Colon (tissue), 2 donors: ENCODE measurements around the gene ZIC2.

Source experiments
- FAIRE-seq: peaks from 2 replicates; lab custom pipeline; 2012; peaks lifted over from hg19 to GRCh38; lab: Jason Lieb, UNC
- donor health status: control.
- donor health status: control.

The ZIC2 gene

DNA sequence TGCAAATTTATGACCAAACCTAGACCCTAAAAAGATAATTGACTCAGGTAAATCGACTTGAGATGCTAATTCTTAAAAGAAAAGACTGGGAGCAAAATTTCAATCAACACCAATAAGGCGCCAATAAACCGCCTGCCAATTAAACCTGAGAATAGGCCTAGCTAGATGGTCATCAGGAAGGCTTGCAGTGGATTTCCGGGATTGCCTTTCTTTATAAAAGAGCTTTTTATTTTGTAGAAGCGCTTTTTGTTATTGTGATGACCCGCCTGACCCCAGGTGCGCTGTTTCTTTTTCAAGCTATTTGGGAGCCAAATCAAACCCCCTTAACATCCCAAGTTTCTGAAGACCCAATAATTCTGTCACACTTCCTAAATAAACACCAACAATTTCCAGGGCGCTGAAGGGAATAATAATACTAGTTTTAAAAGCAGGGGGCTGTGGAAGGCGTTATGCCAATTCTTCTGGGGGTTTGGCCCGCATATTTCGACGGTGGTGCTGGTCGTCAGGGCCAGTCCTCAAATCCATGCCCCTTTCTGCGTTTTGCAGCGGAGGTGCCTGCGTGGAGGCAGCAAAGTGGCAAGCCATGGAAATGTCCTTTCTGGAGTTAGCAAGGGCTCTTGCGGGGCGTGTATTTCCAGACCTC, 7.2 kb upstream of the ZIC2 start:
- FAIRE-seq: no peak

DNA sequence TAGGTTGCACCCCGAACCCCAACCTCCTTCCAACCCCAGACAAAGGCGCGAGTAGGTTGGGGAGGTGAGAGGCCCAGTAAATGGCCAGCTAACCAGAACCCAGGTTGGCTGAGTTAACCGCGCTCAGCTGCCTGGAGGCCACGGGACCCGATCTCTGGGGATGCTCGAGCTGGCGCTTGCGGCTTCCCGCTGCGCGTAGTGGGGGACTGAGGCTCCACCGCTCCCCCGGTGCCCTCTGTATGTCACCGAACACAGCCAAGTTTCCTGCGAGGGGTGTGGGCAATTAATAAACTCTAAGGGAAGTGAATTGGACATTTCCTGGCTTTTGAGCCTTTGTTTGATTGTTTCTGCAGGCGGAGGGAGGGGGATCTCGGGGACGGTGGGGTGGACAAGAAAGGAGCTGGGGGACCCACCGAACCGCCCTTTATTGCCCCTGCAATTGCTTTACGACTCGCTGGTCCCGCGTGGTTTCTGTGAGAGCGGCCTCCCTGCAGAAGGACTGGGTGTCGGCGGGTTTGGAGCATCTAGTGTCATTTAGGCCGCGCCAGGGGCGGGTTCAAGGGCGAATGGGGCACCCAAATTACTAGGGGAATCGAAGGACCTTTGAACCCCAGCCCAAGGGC, 6.5 kb upstream of the ZIC2 start:
- FAIRE-seq: no peak

GRCh38 chr13:99975626-99976025, 6.0 kb upstream of the ZIC2 start:
- no peak for FAIRE-seq

- no peak for FAIRE-seq
These were observed 5.0 kb upstream of the ZIC2 start for GRCh38 chr13:99976575-99976974.

- FAIRE-seq: no peak
These were observed 4.2 kb upstream of the ZIC2 start for GRCh38 chr13:99977334-99977911.

DNA sequence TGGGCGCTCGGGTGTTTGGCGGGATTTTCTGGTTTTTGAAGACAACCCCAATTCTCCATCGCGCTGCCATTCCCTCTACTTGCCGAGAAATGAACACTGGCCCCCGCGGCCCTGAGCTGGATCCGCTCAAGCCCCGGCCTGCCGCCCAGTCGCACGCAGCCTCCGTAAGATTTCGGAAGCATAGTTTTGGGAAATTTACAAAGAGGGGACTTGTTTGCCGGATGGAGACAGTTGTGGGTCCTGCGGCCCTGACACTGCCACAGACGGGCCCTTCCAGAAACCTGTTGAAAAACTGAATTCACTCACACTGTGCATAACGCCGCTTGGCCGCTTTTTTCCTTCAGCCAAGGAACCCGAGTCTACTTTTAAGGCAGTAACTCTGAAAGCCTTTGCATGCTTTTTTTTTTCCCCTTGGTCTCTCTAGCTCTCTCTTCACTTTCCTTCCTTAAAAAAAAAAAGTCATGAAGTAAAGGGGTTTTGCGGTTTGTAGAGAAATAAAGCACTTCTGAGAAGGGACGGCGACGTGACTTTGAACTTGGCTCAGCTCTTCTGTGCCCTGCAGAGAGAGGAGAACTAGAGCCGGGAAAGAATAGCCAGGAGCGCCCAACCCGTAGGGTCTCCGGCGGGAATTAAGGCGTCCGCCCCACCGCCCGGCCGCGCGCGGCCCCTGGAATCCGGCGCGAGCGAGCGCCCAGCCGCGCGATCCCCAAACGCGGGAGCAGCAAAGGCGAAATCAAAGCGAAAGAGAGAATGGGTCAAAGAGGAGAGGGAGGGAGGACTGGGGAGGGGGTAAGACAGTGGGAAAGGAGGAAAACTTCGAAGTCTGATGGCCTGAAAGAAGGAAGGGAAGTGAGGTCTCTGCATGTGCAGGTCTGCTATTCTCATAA, 3.4 kb upstream of the ZIC2 start:
- no peak for FAIRE-seq

GRCh38 chr13:99978799-99979452, 2.7 kb upstream of the ZIC2 start:
- no peak for FAIRE-seq

- no peak for FAIRE-seq
These were observed 2.0 kb upstream of the ZIC2 start for GRCh38 chr13:99979453-99980200.

- FAIRE-seq: no peak
These were observed 1.3 kb upstream of the ZIC2 start for GRCh38 chr13:99980201-99980823.

DNA sequence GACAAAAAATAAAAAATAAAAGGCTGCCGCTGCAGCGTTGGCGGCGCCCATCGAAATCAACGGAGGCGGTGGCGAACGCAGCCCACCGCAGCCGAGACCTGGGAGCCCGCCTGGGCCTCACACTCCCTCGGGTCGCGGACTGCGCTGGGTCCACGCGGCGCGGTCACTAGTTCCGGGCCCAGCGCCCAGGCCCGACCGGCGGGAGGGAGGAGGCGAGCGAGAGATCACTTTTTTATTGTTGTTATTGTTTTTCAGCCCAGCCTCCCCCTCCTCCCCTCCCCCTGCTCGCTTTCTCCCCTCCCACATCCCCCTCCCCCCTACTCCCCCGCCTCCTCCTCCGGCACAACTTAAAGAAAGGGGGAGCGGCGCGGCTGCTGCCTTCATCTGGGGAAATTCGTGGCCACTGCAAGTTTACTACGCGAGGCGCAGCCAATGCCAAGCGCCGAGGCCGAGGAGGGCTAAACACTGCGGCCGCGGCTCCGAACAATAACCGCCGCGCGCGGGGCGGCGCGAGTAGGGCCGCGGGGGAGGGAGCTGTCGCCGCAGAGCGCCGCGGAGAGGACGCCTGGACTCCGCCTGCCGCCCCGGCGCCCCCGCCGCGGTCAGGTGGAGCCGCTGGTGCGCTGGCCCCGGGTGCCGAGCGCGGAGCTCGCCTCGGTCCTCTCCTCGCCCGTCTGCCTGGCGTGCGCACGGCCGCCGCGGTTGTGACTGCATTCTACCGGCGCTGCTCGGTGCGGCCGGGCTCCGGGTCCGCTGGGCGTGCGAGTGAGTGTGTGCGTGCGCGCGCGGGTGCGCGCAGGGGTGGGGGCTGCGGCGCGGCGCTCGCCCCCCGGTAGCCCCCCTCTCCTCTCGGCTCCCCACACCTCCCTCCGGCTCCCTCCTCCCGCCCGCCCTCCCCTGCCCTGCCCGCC, 505 bp upstream of the ZIC2 start:
- no peak for FAIRE-seq

DNA sequence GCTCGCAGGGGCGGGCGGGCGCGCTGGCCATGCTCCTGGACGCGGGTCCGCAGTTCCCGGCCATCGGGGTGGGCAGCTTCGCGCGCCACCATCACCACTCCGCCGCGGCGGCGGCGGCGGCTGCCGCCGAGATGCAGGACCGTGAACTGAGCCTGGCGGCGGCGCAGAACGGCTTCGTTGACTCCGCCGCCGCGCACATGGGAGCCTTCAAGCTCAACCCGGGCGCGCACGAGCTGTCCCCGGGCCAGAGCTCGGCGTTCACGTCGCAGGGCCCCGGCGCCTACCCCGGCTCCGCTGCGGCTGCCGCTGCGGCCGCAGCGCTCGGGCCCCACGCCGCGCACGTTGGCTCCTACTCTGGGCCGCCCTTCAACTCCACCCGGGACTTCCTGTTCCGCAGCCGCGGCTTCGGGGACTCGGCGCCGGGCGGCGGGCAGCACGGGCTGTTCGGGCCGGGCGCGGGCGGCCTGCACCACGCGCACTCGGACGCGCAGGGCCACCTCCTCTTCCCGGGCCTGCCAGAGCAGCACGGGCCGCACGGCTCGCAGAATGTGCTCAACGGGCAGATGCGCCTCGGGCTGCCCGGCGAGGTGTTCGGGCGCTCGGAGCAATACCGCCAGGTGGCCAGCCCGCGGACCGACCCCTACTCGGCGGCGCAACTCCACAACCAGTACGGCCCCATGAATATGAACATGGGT, 599 bp downstream of the ZIC2 start:
- FAIRE-seq: no peak

DNA sequence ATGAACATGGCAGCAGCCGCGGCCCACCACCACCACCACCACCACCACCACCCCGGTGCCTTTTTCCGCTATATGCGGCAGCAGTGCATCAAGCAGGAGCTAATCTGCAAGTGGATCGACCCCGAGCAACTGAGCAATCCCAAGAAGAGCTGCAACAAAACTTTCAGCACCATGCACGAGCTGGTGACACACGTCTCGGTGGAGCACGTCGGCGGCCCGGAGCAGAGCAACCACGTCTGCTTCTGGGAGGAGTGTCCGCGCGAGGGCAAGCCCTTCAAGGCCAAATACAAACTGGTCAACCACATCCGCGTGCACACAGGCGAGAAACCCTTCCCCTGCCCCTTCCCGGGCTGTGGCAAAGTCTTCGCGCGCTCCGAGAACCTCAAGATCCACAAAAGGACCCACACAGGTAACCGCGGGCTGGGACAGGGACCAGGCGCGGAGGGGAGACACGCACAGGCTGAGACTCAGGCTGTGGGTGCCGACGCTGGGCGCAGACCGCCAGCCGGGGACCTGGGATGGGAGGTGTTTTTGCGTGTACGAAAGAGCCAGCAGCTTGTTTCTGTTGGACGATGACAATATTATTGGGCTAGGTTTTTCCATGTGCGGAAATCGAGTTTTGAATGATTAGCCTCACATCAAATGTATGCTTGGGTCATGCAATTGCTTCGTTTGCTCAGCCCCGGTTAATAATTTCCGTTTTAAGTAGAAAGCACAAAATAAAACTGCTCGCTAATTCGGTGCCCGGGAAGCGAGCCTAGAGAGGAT, 1.3 kb downstream of the ZIC2 start:
- no peak for FAIRE-seq

DNA sequence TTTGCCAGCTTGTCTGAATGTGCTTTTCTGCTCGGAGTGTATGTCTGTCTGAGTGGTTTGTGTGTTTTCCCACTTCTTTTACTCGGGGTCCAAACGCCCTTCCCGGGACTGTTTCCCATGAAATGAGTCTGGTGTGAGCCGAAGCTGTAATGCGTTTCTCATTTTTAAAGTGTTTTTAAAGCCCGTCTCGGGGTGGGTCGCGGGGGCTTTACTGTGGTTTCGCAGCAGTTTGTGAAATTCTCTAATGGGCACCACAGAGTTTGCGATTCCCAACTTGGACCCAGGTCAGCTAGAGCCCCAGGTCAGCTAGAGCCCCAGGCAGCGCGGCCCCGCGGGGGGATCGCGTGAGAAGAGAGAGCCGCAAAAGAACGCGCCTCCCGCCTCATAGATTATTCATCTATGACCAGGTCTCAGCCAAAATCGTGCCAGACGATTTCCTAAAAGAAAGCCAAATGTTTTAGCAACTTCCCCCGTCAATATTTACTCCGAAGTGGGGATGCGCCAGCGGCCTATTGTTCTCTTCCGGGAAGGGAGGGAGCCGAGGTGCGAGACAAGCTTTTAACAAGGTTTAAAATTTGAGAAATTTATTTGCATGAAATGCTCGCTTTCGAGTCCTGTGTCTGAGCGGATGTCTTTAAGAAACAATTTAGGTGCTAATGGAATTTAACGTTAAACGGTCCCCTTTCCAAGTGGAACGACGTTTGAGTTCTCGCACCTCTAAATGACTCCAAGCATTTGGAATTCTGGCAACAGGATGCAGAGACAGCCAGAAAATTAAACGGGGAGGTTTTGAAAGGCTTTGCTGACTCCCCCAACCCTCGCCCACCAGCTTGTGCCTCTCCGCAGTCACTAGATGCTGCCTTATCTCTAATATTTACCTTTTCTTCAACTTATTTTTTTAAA, 2.2 kb downstream of the ZIC2 start:
- FAIRE-seq: no peak

DNA sequence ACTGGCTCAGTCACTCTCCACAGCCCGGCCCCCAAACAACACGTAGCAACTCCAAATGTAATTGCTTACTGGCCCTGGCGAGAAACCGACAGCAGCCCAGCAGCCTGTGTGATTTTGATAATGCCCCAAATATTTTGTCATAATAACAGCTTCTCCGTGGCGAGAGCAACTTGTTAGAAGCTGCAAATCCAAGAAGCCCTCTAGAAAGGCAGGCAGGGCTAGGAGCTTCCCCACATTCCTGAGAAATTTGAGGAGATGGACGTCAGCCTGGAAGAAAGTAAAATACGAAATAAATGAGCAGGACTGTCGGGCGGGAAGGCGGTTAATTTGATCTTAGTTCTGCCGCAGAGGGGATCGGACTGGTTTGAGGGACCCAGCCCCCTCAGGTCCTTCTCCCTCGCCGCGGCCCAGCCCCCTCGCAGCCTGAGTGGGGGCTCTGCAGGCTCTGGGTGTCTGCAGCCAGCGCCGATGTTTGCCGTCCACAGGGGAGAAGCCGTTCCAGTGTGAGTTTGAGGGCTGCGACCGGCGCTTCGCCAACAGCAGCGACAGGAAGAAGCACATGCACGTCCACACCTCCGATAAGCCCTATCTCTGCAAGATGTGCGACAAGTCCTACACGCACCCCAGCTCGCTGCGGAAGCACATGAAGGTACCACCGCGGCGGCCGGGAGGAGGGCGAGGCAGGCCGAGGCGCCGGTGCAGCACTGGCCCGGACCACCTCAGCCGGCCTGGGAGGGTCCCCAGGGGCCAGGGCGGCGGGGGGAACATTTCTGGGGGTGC, 3.1 kb downstream of the ZIC2 start:
- FAIRE-seq: no peak

DNA sequence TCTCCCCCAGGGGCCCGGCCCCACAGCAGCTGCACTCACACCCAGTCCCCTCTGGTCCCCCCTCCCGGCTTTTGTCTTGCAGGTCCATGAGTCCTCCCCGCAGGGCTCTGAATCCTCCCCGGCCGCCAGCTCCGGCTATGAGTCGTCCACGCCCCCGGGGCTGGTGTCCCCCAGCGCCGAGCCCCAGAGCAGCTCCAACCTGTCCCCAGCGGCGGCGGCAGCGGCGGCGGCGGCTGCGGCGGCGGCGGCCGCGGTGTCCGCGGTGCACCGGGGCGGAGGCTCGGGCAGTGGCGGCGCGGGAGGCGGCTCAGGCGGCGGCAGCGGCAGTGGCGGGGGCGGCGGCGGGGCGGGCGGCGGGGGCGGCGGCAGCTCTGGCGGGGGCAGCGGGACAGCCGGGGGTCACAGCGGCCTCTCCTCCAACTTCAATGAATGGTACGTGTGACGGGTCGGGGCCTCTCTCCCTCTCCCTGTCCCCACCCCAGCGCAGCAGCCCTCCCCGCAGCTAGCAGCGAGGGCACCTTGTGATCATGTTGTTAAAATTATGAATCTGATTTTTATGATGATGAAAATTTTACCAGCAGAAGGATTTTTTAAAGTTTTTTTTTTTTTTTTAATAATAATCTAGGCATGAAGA, 3.8 kb downstream of the ZIC2 start:
- no peak for FAIRE-seq

GRCh38 chr13:99985886-99986527, 4.4 kb downstream of the ZIC2 start:
- no peak for FAIRE-seq
